ENCODE results near the gene MRNIP.
A peak's percentile ranks its signal among the peaks of the same experiment; 100 is the strongest.

MRNIP gene

GRCh38 chr5:179821298-179822058 lies 37.1 kb downstream of the MRNIP start:
- peak; percentile 92 for DNase-seq (ENCODE audit: low spot score)

- peak; percentile 76 for DNase-seq (ENCODE audit: low spot score)
Observed at GRCh38 chr5:179820483-179821297, 37.9 kb downstream of the MRNIP start, which contains the start of gene SQSTM1. Gene SQSTM1 (plus strand): TSS chr5:179820905. CDS start chr5:179820937, 32 bp downstream.

- DNase-seq (ENCODE audit: low spot score), result peak; percentile 57
Observed at GRCh38 chr5:179820127-179820482, 38.5 kb downstream of the MRNIP start.

- DNase-seq (ENCODE audit: low spot score), result peak; percentile 89
Observed at GRCh38 chr5:179819296-179820126, 39.1 kb downstream of the MRNIP start.

- DNase-seq (ENCODE audit: low spot score), result peak; percentile 96
Observed at GRCh38 chr5:179818746-179819295, 39.8 kb downstream of the MRNIP start.

- DNase-seq (ENCODE audit: low spot score), result no peak
Observed at GRCh38 chr5:179817890-179818745, 40.5 kb downstream of the MRNIP start.

- DNase-seq (ENCODE audit: low spot score), result no peak
Observed at GRCh38 chr5:179817470-179817840, 41.2 kb downstream of the MRNIP start.

- DNase-seq (ENCODE audit: low spot score), result no peak
Observed at GRCh38 chr5:179816796-179817469, 41.7 kb downstream of the MRNIP start.

GRCh38 chr5:179816401-179816795 lies 42.2 kb downstream of the MRNIP start:
- DNase-seq (ENCODE audit: low spot score), result no peak

- DNase-seq (ENCODE audit: low spot score), result no peak
Observed at GRCh38 chr5:179815491-179816249, 42.9 kb downstream of the MRNIP start.

- DNase-seq (ENCODE audit: low spot score), result no peak
Observed at GRCh38 chr5:179814090-179814489, 44.5 kb downstream of the MRNIP start.

GRCh38 chr5:179812997-179813607 lies 45.5 kb downstream of the MRNIP start:
- no peak for DNase-seq (ENCODE audit: low spot score)

- DNase-seq (ENCODE audit: low spot score), result no peak
Observed at GRCh38 chr5:179812135-179812825, 46.3 kb downstream of the MRNIP start.

GRCh38 chr5:179806250-179807048 lies 52.2 kb downstream of the MRNIP start, which contains the start of gene MGAT4B:
Gene MGAT4B (minus strand): TSS chr5:179806866. CDS start chr5:179806583, 283 bp downstream.
- DNase-seq (ENCODE audit: low spot score), result peak; percentile 73

GRCh38 chr5:179805529-179806249 lies 52.9 kb downstream of the MRNIP start:
- DNase-seq (ENCODE audit: low spot score), result peak; percentile 43

- no peak for DNase-seq (ENCODE audit: low spot score)
Observed at GRCh38 chr5:179805070-179805528, 53.5 kb downstream of the MRNIP start.

GRCh38 chr5:179804555-179804947 lies 54.1 kb downstream of the MRNIP start:
- DNase-seq (ENCODE audit: low spot score), result no peak

Data from RKO (cell line).